HG03108 (cell line): ENCODE data around the gene YJU2.
"Not testable (repeated sequence)": the region's sequence is repeated elsewhere in the genome, so short reads cannot be mapped to it uniquely, and the experiment has no call there.

Experiments used
- ATAC-seq: cut with Tn5 transposase; IDR thresholded peaks from one replicate; pipeline ENCODE4 v1.9.1; 2021; ENCODE audit warnings: moderate library complexity; ENCODE audit not compliant: unreplicated experiment

YJU2 gene

DNA sequence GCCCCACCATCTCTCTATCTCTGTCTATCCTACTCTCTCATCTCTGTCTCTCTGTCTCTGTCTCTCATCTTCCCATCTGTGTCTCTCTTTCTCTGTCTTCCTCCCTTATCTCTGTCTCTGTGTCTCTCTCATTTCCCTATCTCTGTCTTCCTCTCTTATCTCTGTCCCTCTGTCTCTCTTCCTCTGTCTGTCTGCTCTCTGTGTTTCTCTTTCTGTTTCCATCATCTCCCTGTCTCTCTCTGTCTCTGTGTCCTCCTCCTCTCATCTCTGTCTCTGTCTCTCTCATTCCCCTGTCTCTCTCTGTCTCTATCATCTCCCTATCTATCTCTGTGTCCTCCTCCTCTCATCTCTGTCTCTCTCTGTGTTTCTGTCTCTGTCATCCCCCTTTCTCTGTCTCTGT, 19.1 kb upstream of the YJU2 start:
- ATAC-seq = no peak

DNA sequence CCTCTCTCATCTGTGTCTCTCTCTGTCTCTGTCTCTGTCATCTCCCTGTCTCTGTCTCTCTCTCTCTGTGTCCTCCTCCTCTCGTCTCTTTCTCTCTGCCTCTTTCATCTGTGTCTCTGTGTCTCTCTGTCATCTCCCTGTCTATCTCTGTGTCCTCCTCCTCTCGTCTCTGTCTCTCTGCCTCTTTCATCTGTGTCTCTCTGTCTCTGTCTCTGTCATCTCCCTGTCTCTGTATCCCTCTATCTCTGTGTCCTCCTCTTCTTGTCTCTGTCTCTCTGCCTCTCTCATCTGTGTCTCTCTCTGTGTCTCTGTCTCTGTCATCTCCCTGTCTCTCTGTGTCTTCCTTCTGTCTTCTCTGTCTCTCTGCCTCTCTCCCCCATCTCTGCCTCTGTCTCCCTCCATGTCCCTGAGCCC, 18.1 kb upstream of the YJU2 start:
- no peak for ATAC-seq

DNA sequence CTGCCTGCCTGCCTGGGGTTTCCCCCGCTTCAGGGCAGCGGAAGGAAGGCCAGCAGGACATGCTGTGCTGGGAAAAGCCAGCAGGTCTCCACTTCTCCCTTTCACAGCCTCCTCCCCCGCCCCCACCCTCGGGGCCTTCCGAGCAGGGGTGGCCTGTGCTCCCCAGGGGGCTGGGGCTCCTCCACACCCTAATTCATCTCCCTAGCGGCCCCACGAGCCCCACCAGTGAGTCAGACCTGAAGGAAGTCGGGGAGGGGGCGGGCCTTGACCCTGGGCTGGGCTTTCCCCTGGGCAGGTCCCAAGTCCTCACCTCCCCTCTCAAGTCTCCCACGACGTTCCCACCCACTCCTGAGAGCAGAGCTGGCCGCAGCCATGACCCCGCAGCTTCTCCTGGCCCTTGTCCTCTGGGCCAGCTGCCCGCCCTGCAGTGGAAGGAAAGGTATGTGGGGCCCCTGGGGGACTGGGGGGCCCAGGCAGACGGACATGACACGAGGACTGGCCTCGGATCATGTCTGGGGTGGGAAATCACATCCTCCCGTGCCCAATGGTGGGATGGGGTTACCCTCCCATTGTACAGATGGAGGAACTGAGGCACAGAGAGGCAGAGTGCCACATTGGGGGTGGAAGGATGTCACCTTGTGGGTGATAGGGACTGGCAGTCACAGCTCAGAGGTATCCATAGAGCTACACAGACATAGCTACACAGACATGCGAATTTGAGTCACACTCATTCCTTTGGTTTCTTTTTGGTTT, 17.5 kb upstream of the YJU2 start, which contains the start of gene EBI3:
Gene EBI3 (plus strand): TSS at position 345 of the 753 bp plus-strand sequence. CDS start 28 bp downstream, at position 373.
- ATAC-seq = peak; percentile 55

DNA sequence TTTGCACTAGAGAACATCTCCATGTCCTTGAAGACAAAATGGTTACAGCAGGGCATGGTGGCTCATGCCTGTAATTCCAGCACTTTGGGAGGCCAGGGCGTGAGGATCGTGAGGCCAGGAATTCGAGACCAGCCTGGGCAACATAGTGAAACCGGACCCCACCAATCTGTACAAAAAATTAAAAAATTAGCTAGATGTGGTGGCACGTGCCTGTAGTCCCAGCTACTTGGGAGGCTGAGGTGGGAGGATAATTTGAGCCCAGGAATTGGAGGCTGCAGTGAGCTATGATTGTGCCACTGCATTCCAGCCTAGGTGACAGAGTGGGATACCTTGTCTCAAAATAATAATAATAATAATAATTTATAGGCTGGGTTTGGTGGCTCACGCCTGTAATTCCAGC, 16.6 kb upstream of the YJU2 start:
- not testable (repeated sequence) for ATAC-seq

DNA sequence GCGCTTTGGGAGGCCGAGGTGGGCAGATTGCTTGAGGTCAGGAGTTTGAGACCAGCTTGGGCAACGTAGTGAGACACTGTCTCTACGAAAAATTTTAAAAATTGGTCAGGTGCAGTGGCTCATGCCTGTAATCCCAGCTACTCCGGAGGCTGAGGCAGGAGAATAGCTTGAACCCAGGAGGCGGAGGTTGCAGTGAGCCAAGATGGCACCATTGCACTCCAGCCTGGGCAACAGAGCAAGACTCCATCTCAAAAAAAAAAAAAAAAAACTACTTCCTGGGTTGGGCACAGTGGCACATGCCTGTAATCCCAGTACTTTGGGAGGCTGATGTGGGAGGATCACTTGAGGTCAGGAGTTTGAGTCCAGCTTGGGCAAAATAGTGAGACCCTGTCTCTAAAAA, 15.4 kb upstream of the YJU2 start:
- not testable (repeated sequence) for ATAC-seq

DNA sequence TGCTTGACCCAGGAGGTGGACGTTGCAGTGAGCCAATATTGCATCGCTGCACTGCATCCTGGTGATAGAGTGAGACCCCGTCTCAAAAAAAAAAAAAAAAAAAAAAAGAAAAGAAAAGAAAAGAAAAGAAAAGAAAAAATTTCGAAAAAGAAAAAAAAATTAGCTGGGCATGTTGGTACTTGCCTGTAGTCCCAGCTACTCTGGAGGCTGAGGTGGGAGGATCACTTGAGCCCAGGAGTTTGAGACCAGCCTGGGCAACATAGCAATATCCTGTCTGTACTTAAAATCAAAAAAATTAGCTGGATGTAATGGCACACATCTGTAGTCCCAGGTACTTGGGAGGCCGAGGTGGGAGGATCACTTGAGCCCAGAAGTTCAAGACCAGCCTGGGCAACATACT, 14.7 kb upstream of the YJU2 start:
- ATAC-seq = not testable (repeated sequence)

DNA sequence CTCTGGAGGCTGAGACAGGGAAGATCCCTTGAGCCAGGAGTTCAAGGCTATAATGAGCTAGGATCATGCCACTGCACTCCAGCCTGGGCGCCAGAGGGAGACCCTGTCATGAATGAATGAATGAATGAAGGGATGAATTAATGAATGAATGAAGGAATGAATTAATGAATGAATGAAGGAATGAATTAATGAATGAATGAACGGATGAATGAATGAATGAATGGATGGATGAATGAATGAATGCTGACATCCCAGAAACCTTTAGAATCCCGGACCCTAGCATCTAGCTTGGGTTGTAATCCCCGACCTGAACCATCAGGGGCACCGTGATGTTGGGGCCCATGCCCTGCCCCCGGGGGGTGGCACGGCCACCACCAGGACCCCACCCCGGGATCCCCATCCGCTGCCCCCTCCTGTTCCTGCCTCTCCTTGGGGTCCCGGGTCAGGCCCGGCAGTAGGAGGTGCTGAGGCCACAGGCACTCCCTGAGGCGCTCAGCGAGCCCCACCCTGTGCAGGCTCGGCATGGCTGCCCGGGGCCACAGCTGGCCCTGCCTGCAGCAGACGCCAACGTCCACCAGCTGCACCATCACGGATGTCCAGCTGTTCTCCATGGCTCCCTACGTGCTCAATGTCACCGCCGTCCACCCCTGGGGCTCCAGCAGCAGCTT, 14.1 kb upstream of the YJU2 start:
- no peak for ATAC-seq

DNA sequence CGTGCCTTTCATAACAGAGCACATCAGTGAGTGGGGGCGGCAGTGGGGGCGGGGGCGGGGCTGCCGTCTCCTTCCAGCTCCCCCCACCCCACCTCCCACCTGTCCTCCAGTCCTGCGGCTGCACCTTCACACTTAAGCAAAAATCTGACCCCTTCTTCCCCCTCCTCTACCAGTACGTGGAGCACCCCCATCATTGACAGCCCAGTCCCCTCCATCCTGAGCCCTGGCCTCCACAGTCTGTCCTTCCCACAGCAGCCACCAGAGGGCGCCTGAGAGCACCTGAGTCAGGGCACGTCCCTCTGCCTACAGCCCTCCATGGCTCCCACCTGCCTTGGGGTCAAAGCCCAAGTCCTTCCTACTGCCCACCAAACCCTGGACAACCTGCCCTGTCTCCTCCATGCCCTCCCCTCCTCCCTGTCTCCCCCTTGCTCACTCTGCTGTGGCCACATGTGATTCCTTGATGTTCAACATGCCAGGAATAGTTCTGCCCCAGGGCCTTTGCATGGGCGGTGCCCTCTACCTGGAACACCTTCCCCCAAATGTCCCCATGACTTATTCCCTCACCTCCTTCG, 13.5 kb upstream of the YJU2 start:
- ATAC-seq = no peak

DNA sequence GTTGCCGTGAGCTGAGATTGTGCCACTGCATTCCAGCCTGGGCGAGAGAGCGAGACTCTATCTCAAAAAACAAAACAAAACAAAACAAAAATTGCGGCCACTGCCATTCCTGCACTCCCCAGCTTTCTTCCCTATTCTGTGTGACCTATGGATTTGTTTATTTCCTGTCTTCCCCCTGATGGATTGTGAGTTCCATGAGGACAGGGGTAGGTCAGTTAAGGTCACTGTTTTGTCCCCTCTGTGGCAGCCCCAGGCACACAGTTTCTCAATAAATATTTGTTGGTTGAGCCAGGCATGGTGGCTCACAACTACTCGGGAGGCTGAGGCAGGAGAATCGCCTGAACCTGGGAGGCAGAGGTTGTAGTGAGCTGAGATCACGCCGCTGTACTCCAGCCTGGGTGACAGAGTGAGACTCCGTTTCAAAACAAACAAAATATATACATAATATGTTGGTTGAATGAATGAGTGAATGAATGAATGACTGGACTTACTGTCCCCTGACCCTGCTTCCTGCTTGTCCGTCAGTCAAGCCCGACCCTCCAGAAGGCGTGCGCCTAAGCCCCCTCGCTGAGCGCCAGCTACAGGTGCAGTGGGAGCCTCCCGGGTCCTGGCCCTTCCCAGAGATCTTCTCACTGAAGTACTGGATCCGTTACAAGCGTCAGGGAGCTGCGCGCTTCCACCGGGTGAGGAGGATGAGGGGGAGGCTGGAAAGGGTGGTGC, 12.6 kb upstream of the YJU2 start:
- no peak for ATAC-seq

DNA sequence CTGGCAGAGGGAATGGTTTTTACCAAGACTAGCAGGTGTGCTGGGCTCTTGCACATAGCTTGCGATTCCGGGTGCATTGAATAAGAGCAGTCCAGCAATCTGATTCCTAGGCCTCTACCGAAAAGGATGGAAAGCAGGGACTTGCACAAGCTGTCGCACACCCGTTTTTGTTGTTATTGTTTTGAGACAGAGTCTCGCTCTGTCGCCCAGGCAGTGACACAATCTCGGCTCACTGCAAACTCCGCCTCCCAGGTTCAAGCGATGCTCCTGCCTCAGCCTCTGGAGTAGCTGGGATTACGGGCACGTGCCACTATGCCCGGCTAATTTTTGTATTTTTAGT, 12.0 kb upstream of the YJU2 start:
- no peak for ATAC-seq

DNA sequence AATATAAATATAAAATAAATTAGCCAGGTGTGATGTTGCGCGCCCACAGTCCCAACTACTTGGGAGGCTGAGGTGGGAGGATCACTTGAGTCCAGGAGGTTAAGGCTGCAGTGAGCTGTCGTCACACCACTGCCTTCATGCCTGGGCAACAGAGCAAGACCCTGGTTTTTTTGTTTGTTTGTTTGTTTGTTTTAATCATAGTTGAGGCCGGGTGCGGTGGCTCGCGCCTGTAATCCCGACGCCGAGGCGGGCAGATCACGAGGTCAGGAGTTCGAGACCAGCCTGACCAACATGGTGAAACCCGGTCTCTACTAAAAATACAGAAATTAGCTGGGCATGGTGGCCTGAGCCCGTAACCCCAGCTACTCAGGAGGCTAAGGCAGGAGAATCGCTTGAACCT, 9.4 kb upstream of the YJU2 start:
- not testable (repeated sequence) for ATAC-seq

DNA sequence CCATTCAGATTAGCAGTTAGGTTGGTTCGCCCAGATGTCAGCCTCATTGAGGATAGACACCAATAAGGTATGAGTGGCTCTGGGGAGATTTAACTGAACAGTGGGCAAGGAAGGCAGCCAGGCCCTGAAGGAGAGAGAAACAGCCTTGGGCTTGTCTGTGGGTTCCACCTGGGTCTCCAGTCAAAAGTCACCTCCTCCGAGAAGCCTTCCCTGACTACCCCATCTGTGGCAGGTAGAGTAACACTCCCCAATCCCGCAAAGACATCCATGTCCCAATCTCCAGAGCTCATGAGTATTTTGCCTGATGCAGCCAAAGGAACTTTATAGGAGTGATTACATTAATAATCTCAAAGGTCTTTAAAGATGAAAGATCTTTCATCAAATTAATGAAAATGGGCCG, 8.0 kb upstream of the YJU2 start:
- ATAC-seq = no peak

DNA sequence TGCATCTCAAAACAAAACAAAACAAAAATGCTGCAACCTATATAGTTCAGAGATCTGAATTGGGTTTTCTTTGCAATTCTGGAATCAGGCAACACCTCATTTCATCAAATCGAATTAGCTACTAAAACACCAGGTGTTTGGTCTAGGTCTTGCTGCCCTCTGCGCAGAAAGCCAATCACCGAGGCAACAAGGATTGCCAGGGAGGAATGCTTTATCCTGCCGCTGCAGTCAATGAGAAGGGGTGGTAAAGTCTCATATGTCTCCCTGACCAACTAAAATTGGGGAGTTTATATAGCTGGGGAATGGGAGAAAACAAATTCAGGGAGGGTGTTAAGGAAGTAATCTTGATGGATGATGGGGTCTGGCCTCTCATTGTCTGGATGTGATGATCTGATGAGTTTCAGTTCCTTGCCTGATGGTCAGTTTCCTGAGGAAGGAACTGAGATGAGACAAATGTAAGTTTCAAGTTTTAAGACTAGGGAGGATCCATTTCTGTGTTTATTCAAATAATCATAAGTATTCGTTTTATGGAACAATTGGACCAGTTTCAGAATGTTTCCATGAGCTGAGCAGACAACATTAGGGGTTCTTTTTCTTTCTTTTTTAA, 5.0 kb upstream of the YJU2 start:
- no peak for ATAC-seq

DNA sequence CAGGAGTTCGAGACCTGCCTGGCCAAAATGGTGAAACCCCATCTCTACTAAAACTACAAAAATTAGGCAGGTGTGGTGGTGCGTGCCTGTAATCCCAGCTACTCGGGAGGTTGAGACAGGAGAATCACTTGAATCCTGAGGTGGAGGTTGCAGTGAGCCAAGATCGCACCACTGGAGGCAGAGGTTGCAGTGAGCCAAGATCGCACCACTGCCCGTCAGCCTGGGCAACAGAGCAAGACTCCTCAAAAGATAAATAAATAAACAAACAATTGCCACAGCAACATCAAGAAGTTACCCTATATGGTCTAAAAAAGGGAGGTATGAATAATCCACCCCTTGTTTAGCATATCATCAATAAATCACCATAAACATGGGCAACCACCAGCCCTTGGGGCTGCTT, 942 bp upstream of the YJU2 start:
- not testable (repeated sequence) for ATAC-seq

DNA sequence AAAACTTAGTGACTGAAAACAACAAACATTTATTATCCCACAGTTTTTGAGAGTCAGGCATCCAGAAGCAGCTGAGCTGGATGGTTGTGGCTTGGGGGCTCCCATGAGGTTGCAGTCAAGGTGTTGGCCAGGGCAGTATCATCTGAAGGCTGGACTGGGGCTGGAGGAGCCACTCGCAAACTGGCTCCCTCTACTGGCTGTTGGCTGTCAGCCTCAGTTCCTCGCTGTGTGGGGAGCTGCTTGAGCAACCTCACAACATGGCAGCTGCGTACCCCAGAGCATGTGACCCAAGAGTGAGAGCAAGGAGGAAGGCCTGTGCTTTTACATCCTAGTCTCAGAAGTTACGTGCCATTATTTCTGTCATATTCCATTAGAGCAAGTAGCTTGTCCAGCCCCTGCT, 9.7 kb downstream of the YJU2 start:
- ATAC-seq = no peak

DNA sequence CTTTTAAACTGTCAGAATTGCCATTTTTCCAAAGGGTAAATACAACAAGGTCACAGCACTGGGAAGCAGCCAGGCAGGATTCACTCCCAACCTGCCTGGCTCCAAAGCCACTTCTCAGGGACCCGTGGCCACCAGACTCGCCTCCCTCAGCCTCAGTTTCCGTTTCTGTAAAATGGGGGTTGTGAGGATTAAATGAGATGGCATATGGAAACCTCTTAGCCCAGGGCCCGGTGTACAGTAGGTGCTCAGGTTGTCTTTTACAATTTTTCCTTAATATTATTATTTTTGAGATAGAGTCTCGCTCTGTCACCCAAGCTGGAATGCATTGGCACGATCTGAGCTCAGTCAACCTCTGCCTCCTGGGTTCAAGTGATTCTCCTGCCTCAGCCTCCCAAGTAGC, 10.1 kb downstream of the YJU2 start:
- ATAC-seq = no peak

DNA sequence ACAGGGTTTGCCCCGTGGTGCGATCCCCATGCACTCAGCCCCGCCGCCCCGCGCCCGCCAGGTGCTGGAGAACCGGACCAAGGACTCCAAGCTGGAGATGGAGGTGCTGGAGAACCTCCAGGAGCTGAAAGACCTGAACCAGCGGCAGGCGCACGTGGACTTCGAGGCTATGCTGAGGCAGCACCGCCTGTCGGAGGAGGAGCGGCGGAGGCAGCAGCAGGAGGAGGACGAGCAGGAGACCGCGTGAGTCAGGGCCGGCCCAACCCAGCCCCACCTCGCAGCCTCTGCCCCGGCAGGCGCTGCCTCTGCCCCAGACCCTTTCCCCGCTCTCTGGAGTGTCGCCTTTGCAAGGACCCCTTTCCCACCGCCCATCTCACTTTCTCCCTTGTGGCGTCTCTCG, 11.3 kb downstream of the YJU2 start:
- ATAC-seq = no peak

DNA sequence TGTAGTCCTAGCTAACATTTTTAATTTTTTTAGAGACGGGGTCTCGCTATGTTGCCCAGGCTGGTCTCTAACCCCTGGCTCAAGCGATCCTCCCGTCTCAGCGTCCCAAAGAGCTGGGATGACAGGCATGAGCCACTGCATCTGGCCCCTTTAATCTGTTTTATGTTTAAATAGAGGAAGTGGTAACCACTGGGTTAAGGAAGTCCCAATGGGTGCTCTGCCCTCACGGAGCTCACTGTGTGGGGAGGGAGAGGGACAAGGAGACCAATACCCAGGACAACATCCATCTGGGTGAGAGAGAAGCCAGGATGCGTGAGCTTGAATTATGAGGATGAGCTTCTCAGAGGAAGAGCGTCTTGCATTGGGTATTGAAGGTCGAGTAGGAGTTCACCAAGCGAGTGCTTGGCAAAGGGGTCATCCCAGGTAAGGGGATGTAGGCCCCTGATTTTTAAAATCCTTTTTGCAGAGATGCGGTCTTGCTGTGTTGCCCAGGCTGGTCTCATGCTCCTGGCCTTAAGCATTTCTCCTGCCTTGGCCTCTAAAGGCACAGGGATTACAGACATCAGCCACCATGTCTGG, 13.8 kb downstream of the YJU2 start:
- ATAC-seq = no peak

DNA sequence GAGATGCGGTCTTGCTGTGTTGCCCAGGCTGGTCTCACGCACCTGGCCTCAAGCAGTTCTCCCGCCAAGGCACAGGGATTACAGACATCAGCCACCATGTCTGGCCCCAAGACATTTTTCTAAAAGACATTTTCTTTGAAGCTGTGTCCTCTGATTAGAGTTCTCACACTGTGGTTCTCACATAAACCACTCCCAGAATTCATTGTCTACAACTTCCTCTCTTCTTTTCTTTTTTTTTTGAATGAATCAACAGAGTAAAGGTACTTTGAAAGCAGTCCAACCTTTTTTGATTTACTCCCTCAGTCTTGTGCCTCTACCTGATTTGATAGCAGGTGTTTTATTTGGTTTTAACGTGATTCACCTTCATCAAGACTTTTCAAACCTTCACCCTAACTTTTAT, 17.9 kb downstream of the YJU2 start:
- ATAC-seq = no peak

DNA sequence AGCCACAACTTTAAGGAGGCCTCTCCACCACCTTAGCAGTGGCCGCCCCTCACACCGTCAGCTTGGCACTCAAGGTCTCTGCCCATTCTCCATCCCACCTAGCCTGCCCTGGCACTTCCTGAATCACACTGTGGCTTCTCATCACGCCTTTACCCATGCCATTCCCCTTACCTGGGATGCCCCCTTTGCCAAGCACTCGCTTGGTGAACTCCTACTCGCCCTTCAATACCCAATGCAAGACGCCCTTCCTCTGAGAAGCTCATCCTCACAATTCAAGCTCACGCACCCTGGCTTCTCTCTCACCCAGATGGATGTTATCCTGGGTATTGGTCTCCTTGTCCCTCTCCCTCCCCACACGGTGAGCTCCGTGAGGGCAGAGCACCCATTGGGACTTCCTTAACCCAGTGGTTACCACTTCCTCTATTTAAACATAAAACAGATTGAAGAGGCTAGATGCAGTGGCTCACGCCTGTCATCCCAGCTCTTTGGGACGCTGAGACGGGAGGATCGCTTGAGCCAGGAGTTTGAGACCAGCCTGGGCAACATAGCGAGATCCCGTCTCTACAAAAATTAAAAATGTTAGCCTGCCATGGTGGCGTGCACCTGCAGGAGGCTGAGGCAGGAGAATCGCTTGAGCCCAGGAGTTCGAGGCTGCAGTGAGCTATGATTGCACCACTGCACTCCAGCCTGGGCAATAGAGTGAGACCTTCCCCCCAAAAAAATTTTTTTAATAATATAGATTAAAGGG, 19.5 kb downstream of the YJU2 start:
- ATAC-seq = no peak
